Measurements from ENCODE around the gene PARM1.

PARM1 gene

DNA sequence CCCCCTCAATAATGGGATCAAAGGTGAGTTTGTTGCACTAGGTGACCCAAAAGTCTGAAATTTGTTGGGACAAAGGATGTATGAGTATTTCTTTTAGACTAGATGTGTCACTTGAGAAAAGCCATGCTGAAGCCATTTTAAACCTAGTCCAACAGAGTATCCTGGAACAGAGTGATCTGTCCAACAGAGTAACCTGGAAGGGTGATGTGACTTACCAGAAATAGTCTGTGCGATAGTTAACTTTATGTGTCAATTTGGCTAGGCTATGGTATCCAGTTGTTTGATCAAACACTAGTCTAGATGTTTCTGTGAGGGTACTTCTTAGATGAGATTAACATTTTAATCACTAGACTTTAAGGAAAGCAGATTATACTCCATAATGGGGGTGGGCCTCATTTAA, 154.5 kb downstream of the PARM1 start:
- DNase-seq (ENCODE audit: low read depth), result no peak

DNA sequence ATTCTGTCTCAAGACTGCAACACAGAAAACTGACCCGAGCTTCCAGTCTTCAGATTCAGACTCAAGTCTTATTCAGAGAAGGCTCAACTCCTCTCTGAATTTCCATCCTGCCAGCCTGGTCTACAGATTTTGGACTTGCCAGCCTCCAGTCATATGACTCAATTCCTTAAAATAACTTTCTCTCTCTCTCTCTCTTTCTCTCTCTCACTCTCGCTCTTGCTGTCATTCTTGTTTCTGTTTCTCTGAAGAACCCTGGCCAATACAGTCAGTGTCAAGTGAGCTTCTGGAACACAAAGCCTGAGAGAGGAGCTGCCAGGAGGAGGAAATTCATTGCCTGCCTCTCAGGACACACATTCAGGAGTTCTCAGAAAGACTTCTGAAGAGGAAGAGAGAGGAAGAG, 154.9 kb downstream of the PARM1 start:
- DNase-seq (ENCODE audit: low read depth), result no peak

- DNase-seq (ENCODE audit: low read depth), result no peak
Measured at GRCh38 chr4:75089206-75089605, 156.3 kb downstream of the PARM1 start.

- no peak for DNase-seq (ENCODE audit: low read depth)
Measured at GRCh38 chr4:75099321-75099720, 166.4 kb downstream of the PARM1 start.

All from stimulated activated CD8-positive, alpha-beta memory T cell treated with anti-CD3 and anti-CD28 coated beads, Interleukin-15, amount 100 ng/mL, for 1 hour (primary cell).